GM18502 (cell line): ENCODE results near the gene MAT2B.
A peak's percentile ranks its signal among the peaks of the same experiment; 100 is the strongest.
"Not testable (repeated sequence)": the region's sequence is repeated elsewhere in the genome, so short reads cannot be mapped to it uniquely, and the experiment has no call there.

ENCODE experiments used
- ATAC-seq: cut with Tn5 transposase; IDR thresholded peaks from one replicate; pipeline ENCODE4 v1.9.1; 2021; ENCODE audit warnings: mild to moderate bottlenecking; ENCODE audit not compliant: unreplicated experiment, poor library complexity

MAT2B gene

DNA sequence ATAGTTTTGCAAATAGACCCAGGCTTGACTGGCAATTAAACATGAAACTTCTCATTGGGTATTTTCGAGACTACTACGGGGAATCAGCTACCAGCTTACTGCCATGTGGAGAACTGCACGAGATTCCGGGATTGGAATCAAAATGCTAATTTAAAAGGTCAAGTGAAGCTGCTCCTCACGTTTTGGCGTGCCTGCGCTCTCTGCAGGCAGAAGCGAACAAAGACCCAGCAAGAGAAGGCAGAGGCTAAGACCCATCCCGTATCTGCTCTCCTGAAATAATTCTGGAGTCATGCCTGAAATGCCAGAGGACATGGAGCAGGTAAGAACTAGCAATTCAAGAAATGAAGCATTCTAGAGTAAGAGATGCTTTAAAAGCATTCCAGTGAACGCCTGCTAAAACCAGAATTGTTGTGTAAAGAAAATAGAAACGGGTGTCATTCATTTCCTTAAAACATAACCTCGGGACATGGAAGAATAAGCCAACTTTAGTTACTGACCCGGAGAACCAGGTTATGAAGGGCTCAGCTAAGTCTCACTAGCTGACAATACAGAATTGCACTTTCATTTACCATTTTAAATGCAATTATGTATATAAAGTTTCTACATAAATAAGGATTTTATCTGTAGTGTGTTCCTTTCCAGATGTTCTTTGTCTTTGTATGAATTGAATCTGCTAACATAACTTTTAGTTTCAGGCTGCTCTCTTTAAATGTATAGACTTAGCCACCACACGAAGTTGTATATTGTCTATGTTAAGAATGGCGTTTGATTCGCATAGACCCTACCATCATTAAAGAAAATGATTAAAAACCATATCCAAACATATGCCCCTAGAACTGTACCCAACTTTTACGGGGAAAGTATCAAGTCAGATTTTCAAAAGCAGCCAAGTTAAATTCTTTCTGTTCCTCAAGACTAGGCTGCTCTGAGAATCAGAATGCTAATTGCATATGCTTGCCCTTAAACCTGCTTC is 2.0 kb upstream of the MAT2B start:
- peak; percentile 15 for ATAC-seq

DNA sequence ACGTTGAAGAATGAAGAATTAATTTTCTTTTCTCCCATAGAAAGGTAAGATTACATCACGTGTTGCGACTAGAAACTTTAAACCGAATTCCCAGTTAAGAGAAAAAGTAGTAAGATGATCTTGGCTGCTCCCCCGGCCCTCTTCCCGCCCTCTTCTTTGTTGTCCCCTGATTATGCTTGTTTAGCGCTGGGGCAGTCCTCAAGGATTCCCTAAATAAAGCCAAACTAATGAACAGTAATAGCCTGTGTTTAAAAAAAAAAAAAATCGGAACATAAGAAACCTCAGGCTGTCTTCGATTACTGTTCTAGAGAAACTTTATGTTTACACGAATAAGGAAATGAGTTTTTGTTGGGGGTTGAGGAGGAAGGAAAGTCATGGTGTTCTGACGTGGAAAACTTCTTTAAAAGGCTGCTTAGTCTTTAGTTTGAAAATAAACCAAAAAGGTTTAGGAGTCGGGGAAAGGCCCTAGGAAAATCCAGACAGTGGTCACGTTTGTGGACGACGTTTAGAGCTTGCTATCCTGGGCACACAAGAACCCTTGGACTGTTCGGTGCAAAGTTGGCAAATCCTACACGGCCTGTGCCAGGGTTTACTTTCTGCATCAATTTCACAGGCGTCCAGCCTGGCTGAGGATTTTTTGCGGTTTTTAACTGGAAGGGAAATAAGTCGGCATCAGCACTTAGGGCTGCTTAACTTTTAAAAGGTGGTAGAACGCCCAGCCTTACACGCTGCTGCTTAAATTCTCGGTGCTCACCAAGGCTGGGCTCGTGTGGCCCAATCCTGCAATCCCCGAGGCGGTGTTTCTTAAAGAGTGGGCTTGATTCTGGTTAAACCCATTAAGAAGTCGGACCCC is 1.1 kb upstream of the MAT2B start:
- no peak for ATAC-seq

DNA sequence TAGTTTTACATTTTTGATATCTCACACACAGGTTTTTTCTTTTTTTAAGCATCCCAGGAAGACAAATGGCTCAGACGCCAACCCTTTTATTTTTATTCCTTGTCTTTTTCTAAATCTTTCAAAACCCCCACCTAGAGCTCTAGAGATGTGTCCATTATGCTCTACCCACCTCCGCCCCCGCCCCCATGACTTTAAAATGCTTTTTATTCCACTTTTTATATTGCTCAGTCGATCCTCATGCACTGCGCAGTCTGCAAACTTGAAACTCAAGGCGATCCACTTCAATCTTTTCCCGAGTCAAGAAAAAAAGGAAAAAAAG is 411 bp upstream of the MAT2B start:
- peak; percentile 1 for ATAC-seq

DNA sequence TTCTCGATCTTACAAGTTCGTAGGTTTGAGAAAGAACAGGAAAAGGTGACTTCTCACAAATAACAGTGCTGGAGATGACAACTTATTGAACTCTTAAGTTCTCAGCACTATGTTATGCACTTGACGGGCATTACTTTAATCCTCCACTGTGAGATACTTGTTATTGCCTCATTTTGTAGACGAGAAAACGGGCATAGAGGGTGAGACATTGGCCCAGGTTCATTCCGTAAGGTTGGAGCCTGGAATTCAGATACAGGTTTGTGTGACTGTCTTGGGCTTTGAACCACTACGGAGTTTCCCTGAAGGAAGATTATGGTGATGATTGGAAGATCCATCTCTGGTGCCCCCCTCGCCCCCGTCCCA is 657 bp downstream of the MAT2B start:
- peak; percentile 18 for ATAC-seq

DNA sequence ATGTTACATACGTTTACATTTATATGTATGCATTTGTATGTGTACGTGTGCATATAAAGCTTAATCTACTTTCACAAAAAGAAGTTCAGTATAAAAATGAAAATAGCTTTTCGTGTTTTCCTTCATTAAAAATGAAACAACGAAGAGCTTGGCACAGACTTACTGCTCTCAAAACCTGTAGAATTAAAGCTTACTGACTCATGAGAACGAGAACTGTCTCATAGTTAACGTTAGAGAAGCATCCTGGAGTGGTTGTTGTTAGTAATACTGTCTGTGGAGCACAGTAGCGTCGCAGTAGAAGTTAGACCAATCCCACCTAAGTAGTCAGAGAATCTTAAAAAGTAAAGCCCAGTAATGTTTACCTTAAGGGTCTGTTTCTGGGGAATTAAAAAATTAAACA is 1.3 kb downstream of the MAT2B start:
- no peak for ATAC-seq

DNA sequence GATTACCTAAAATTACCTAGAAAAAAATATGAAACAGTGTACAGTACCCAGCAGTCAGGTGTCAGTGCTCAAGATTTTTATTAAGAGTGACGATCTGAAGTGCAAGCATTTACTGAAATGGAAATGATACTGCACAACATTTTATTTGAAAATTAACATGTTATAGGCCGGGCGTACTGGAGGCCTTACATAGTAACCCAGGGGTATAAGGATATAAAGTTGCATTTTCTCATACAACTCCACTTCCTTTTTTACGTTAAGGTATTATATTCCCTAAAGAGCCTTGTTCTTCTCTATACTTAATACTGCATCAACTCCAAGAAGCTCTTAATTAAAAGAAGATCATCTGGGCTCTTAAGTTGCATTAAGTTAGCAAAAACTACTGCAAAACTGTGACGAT is 3.3 kb downstream of the MAT2B start:
- ATAC-seq = no peak

DNA sequence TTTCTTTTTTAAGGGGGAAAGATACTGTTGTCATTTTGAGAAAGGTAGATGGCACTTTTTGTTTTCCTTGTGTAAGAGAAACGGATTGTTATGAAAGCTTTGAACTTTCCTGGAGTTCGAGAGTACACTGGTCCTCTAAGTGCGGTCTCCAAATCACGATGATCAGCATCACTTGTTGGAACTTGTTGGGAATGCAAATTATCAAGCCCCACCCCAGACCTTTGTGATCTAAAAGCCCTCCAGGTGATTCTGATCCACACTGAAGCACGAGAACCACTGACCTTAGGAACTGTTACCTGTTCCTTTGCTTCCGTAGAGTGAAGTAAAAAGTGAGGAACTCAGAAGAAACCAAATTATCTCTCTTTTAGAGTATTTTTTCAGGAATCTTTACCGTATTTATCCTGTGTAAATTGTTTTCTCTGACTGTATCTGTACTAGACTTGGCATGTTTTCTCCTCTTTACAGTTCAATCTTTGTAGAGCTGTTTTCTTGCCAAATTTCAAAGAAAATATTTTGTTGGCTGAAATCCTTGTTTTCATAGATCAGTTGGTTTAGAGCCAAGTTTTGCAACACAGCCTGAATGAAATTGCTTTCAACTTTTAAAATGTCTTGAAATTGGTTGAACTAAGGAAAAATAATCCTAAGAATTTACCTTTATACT is 4.0 kb downstream of the MAT2B start:
- no peak for ATAC-seq

DNA sequence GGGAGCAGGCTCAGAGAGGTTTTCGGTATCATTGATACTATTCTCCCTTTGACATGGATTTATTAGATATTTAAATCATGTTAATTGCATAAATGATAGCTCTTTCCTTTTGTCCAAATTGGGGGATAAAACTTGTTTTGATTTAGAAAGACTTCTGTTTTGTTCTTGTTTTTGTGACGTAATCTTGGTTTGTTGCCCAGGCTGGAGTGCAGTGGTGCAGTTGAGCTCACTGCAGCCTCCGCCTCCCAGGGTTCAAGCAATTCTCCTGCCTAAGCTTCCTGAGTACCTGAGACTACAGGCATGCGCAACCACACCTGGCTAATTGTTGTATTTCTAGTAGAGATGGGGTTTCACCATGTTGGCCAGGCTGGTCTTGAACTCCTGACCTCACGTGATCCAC is 7.1 kb downstream of the MAT2B start:
- no peak for ATAC-seq

DNA sequence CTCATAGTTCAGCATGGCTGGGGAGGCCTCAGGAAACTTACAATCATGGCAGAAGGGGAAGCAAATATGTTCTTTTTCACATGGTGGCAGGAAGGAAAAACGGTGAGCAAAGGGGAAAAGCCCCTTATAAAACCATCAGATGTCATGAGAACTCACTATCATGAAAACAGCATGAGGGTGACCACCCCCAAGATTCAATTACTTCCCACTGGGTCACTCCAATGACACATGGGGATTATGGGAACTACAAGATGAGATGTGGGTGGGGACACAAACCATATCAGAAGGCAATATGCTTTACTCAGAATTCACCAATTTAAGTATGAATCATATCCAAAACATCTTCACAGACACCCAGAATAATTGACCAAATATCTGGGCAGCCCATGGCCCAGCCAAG is 19.7 kb downstream of the MAT2B start:
- ATAC-seq = no peak

DNA sequence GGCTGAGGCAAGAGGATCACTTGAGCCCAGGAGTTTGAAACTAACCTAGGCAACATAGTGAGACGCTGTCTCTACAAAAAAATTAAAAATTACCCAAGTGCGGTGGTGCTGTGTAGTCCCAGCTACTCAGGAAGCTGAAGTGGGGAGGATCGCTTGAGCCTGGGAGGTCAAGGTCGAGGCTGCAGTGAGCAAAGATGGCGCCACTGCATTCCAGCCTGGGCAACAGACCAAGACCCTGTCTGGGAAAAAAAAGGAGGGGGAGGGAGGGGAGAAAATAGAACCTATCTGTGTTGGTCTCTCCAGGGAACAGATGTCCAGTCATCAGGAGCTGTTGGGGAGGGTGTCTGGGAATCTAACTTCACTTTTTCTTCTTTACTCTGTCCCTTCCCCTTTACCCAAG is 24.3 kb downstream of the MAT2B start:
- no peak for ATAC-seq

DNA sequence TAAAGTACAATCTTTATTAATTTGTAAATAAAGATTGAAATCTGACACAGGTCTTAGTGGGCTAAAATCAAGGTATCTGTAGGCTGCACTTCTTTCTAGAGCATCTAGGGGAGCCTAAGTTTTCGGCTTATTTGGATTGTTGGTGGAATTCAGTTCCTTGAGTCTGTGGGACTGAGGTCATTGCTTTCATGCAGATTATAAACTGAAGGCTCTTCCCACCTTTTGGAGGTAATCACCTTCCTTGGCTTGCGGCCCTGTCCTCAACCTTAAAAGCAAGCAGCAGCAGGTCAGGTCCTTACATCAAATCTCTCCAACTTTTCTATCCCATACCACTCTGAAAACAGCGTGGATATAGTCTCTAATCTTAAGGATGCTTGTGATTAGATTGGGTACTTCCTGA is 25.9 kb downstream of the MAT2B start:
- no peak for ATAC-seq

DNA sequence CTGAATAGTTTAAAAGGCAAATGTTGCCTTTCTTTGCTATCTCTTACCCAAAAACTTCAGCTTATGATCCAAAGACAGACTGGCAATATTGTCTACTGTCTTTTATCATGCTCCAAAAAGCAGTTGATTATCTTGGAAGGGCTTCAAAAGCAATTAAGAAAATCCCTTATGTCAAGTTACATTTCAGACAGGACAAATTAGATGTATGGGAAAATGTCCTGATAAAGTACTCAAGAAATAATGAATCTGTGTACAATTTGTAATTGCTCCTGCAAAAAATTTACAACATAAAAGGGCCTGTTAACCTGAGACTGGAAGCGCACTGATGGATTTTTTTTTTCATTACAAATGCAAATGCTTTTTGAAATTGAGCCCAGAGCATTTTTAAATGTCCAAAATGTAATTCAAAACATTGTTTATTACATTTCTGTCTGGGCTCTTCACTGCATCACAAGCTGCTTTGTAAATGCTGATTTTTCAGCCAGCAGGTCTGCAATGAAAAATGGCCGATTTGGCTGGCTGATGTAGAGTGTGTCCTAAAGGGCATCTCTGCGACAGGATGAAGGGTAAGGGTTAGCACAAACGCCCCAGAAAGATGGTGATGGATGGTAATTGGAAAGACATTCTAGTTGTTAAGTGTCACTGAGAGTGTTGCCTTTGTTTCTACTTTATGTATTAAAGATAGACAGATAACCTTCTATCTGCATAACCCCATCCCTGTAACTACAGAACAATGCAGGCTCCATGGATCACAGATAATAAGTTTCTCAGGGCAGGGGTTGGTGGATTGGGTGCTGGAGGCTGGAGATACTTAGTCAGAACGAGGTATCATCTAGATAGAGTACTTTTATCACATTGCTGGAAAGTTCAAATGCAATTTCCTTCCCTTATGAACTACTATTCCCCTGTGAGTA is 27.0 kb downstream of the MAT2B start:
- no peak for ATAC-seq

DNA sequence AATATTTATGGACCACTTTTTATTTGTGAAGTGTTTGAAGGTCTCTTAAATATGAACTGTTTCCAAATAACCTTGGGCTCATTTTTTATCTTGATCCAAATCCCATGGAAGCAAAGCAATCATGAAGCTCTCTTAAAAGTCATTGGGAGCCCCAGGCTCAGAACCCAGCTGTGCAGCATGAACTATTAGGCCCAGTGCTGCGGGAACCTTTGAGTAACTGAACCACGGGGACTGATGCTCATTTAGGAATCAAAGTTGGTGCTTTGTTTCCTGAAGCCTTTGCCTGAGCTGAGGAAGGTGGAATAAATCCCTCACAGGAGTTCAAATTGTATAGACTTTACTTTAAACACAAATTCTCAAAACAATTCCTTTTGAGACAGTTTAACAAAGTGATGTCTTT is 27.8 kb downstream of the MAT2B start:
- no peak for ATAC-seq

DNA sequence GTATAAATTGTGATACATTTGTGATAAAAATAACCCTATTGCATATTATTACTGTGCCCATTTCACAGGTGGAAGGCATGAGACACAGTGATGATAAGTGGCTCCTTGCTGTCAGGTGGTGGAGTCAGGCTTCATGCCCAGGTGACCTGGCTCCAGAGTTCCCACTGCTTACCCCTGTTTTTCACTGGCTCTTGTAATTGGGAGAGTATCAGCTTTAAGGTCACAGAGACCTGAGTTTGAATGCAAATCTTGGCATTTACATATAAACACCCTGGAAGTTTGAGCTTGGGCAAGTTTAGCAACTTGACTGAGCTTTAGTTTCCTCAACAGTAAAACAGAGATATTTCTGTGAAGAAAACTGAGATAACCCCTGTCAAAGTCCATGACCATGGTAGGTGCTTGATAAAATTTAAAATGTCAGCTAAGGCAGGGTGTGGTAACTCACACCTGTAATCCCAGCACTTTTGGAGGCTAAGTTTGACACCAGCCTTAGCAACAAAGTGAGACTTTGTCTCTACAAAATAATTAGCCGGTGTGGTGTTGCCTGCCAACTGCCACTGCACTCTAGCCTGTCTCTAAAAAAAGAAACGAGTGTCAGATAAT is 29.2 kb downstream of the MAT2B start:
- ATAC-seq = no peak

DNA sequence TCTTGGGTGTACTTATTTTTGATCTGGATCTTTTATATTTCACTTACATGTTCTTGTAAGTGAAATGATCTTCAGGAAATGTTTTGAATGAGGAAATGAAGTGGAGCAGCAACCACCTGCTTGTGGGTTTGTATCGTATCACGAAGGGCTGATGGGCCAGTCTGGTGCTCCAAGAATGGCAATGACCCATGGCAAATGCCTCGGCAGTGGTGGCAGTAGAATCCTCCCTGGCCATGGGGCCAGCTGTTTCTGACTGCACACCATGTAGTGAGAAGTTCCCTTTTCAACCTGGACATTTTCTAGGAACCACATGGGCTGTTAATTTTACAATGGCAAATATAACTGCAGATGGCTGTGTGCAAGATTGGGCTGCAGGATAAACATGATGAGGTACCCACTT is 29.9 kb downstream of the MAT2B start:
- no peak for ATAC-seq

DNA sequence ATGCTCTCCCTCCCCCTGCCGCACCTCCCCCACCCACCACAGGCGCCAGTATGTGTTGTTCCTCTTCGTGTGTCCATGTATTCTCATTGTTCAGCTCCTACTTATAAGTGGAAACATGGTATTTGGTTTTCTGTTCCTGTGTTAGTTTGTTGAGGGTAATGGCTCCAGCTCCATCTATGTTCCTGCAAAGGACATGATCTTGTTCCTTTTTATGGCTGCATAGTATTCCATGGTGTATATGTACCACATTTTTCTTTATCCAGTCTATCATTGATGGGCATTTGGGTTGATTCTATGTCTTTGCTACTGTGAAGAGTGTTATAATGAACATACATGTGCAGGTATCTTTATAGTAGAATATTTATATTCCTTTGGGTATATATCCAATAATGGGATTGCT is 31.0 kb downstream of the MAT2B start:
- not testable (repeated sequence) for ATAC-seq

DNA sequence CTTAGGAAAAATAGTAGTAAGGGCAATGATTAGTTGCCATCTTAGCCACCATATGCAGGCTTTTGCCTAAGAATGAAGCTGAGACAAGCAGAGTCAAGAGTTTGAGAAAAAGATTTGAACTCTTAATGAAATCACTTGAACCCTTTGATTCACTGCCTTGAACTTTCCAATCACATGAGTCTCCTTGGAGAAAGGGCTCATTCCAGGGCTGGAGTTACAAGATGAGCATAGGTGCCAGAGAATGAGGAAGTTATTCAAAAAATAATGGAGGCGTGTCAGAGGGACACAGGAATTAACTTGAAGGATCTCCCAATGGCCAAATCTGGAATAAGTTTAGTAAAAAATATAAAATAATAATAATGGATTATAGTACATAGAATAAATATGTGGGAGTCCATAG is 35.3 kb downstream of the MAT2B start:
- ATAC-seq = no peak

DNA sequence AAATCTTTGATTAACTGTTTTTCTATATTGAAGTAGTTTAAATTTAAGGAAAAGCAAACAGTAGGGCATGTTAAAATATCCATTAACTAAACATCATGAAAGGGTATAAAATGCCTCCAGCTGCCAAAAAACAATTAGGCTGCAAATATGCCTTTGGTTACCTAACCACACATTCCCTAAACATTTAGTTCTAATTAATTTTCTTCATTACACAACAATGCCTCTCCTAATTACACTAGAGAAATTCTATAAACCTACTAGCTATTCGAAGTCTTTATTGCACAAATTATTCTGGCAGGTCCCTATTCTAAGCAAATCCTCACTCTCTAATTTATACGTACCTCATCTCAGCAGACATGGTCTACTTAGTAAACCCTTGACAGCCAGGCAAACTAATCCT is 37.4 kb downstream of the MAT2B start:
- ATAC-seq = no peak

DNA sequence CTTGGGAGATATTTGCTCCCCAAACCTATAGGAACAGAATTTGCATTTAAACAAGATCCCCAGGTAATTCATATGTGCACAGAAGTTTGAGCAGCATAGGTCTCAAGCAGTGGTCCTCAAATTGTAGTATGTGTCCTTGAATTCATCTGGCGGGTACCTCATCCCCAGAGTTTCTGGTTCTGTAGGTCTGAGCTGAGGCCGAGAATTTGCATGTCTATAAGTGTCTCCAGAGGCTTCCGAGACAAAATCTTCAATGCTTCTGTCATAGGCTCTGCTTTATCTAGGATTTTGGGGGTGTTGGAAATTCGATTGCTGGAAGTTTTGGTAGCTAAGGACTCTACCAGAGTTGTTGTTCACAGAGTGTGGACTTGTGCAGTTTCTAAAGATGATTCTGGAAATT is 38.6 kb downstream of the MAT2B start:
- no peak for ATAC-seq

DNA sequence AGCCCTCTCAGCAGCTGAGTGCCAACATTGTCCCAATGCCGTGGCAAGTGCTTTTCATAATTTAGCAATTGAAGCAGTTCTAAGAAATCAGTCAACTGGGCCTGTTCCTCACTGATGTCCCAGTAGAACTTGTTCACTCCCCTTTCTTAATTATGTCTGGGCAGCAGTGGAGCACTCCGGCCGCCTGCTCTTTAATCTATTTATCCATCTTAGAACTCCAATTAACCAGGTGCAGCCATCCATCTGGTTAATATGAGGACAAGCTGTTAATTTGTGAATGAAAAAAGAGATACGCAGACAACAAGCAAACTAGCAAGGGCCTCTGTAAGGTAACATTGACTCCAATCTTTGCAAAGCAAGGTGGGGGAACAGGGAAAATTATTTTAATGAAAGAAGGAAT is 39.4 kb downstream of the MAT2B start:
- ATAC-seq = no peak
